ENCODE results near the gene VEPH1. TPM values are rescaled to one million over a fixed set of nuclear protein-coding genes. Genes with fewer than 3 reads are reported as not detected.

Gene VEPH1
- total RNA-seq, 2 experiments from 2014 or later = not detected

- H3K36me3 Mint-ChIP-seq = no peaks in the 10 kb centered on the region
- DNase-seq = no peak
- ATAC-seq (ENCODE audit: low read depth) = no peak
- peaks cover 5% of the 10 kb centered on the region for H3K27me3 Mint-ChIP-seq
- no peak overlapping the region for H3K4me3 Mint-ChIP-seq
- peaks cover 3% of the 10 kb centered on the region for H3K9me3 Mint-ChIP-seq
- no peaks in the 10 kb centered on the region for H3K4me1 Mint-ChIP-seq
- POLR2A ChIA-PET = no interaction called here
- H3K27ac Mint-ChIP-seq = no peak overlapping the region
These were observed 85.1 kb downstream of the VEPH1 start for GRCh38 chr3:157418104-157418503.

DNA sequence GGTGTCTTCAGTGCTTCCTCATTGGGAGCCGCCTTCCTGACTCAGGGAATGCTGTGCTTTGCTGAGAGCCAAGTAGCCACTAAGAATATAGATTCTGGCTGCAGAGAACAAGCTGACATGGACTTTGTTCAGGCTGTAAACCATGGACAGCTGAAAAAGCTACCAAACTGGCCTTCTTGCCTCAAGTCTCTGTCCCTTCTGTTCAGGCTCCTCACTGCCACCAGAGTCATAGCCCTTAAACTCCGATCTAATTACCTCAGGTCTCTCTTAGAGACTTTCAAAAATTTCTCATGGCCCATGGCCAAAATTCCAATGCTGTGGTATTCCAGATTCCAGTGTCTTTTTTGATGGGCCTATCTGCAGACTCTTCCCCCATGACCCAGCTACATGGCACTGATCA is 86.0 kb downstream of the VEPH1 start:
- no peak for ATAC-seq (ENCODE audit: low read depth)
- Mint-ChIP-seq H3K4me3 (no peak overlapping the region), H3K4me1 (no peaks in the 10 kb centered on the region), H3K27ac (no peak overlapping the region), H3K27me3 (peaks cover 5% of the 10 kb centered on the region), H3K36me3 (no peaks in the 10 kb centered on the region), H3K9me3 (peaks cover 3% of the 10 kb centered on the region)
- POLR2A ChIA-PET = no interaction called here
- no peak for DNase-seq

DNA sequence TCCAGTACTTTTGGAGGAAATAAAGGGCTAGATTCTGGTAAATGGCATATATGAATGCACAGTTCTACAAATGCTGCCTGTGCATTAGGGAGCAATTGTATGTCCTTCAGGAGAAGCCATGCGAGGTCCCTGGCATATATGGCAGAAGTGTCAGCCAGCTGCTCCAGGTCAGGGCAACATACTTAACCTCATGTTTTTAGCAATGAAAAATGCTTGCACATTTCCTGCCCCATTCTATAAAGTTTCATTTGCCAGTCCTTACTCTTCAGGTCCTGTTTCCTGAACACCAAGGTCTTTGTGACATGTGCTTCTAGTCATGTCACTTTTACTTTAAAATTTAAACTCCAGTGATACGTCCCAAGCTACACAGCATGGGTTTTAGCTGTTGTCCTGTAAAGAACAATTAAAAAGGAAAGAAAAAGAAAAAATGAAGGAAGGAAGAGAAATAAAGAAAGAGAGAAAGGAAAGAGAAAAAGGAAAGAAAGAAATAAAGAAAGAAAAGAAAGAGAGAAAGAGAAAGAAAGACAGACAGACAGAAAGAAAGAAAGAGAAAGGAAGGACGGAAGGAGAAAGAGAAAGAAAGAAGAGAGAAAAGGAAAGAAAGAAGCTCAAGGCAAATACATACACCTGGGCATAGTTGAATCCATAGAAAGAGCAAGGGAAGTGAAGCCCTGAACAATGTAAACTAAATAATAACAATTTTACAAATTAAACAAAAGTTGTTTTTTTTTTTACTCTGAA is 86.7 kb downstream of the VEPH1 start:
- no peak overlapping the region for H3K4me3 Mint-ChIP-seq
- peaks cover 3% of the 10 kb centered on the region for H3K9me3 Mint-ChIP-seq
- POLR2A ChIA-PET = no interaction called here
- H3K27me3 Mint-ChIP-seq = peaks cover 5% of the 10 kb centered on the region
- H3K36me3 Mint-ChIP-seq = no peaks in the 10 kb centered on the region
- no peak overlapping the region for H3K27ac Mint-ChIP-seq
- no peaks in the 10 kb centered on the region for H3K4me1 Mint-ChIP-seq
- DNase-seq (no peak), ATAC-seq (ENCODE audit: low read depth) (no peak)

- ATAC-seq (ENCODE audit: low read depth) = no peak
- POLR2A ChIA-PET = no interaction called here
- no peak overlapping the region for H3K4me3 Mint-ChIP-seq
- H3K27me3 Mint-ChIP-seq = peaks cover 5% of the 10 kb centered on the region
- H3K4me1 Mint-ChIP-seq = no peaks in the 10 kb centered on the region
- no peak for DNase-seq
- H3K9me3 Mint-ChIP-seq = peaks cover 3% of the 10 kb centered on the region
- no peaks in the 10 kb centered on the region for H3K36me3 Mint-ChIP-seq
- H3K27ac Mint-ChIP-seq = no peak overlapping the region
These were observed 88.4 kb downstream of the VEPH1 start for GRCh38 chr3:157414861-157415260.

GRCh38 chr3:157412323-157412855 is 90.8 kb downstream of the VEPH1 start:
- H3K27ac Mint-ChIP-seq = no peak overlapping the region
- no peak for DNase-seq
- H3K9me3 Mint-ChIP-seq = no peaks in the 10 kb centered on the region
- POLR2A ChIA-PET = no interaction called here
- no peak overlapping the region for H3K4me3 Mint-ChIP-seq
- no peaks in the 10 kb centered on the region for H3K4me1 Mint-ChIP-seq
- no peak for ATAC-seq (ENCODE audit: low read depth)
- peaks cover 5% of the 10 kb centered on the region for H3K27me3 Mint-ChIP-seq
- H3K36me3 Mint-ChIP-seq = no peaks in the 10 kb centered on the region

GRCh38 chr3:157410945-157411344 is 92.3 kb downstream of the VEPH1 start:
- DNase-seq = no peak
- POLR2A ChIA-PET = no interaction called here
- Mint-ChIP-seq H3K9me3 (no peaks in the 10 kb centered on the region), H3K27ac (no peak overlapping the region), H3K27me3 (peaks cover 5% of the 10 kb centered on the region), H3K36me3 (no peaks in the 10 kb centered on the region), H3K4me3 (no peak overlapping the region), H3K4me1 (no peaks in the 10 kb centered on the region)
- ATAC-seq (ENCODE audit: low read depth) = no peak

DNA sequence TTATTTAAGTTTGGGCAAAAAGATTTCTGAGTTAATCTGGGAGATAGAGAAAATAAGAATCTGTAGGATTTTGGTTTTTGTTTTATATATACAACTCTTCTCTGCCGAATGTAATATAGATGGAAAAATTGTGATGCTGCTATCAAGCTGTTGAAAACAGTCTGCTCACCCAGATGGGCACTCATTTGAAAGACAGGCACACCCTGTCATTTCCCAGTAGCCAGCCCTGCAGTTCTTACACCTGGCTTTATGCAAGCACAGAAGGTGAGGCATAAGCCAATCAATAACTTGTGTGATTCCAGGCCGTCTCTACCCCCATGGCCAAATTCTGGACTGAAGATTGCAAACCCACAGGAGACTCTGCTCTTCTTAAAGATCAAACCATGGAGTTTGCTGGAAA is 93.7 kb downstream of the VEPH1 start:
- Mint-ChIP-seq H3K9me3 (no peaks in the 10 kb centered on the region), H3K4me1 (no peaks in the 10 kb centered on the region), H3K36me3 (no peaks in the 10 kb centered on the region), H3K4me3 (no peak overlapping the region), H3K27ac (no peak overlapping the region), H3K27me3 (no peaks in the 10 kb centered on the region)
- POLR2A ChIA-PET = no interaction called here
- no peak for ATAC-seq (ENCODE audit: low read depth)
- DNase-seq = no peak

DNA sequence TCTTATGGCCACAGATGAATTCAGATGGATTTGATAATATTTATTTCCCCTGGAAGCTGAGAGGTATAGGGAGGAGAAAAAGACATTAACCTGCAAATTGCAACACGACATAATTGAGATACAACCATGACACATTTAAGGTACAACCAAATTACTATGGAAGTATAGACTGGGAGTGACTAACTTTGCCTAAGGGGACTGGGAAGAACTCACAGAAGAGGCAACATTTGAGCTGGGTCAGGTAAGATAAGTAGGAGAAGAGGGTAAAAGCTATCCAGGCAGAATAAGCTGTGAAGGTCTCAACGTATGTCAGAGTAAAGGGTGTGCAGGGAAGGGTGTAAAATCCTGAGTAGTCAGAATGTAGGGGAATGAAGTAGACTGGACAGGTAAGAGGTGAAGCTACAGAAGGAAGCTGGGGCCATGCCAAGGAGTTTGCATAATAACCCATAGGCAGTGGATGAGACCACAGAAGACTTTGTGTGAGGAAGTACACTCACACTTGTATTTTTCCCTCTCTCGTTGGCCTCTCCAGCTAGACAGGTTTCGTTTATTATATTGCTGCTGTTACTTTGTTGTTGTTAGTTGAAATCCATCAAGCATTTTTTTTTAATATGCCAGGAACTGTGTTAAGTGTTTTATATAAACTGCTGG is 94.6 kb downstream of the VEPH1 start:
- H3K27ac Mint-ChIP-seq = no peak overlapping the region
- no peaks in the 10 kb centered on the region for H3K9me3 Mint-ChIP-seq
- H3K4me3 Mint-ChIP-seq = no peak overlapping the region
- POLR2A ChIA-PET = no interaction called here
- H3K36me3 Mint-ChIP-seq = no peaks in the 10 kb centered on the region
- no peak for ATAC-seq (ENCODE audit: low read depth)
- H3K4me1 Mint-ChIP-seq = no peaks in the 10 kb centered on the region
- H3K27me3 Mint-ChIP-seq = no peaks in the 10 kb centered on the region
- no peak for DNase-seq

GRCh38 chr3:157407769-157408168 is 95.4 kb downstream of the VEPH1 start:
- Mint-ChIP-seq H3K4me1 (no peaks in the 10 kb centered on the region), H3K27ac (no peak overlapping the region), H3K9me3 (no peaks in the 10 kb centered on the region), H3K36me3 (no peaks in the 10 kb centered on the region), H3K4me3 (no peak overlapping the region), H3K27me3 (no peaks in the 10 kb centered on the region)
- DNase-seq = no peak
- ATAC-seq (ENCODE audit: low read depth) = no peak
- POLR2A ChIA-PET = no interaction called here

- no peaks in the 10 kb centered on the region for H3K4me1 Mint-ChIP-seq
- POLR2A ChIA-PET = no interaction called here
- no peak overlapping the region for H3K27ac Mint-ChIP-seq
- H3K27me3 Mint-ChIP-seq = no peaks in the 10 kb centered on the region
- H3K36me3 Mint-ChIP-seq = no peaks in the 10 kb centered on the region
- no peaks in the 10 kb centered on the region for H3K9me3 Mint-ChIP-seq
- no peak overlapping the region for H3K4me3 Mint-ChIP-seq
- DNase-seq (no peak), ATAC-seq (ENCODE audit: low read depth) (no peak)
These were observed 96.8 kb downstream of the VEPH1 start for GRCh38 chr3:157406394-157406793.

DNA sequence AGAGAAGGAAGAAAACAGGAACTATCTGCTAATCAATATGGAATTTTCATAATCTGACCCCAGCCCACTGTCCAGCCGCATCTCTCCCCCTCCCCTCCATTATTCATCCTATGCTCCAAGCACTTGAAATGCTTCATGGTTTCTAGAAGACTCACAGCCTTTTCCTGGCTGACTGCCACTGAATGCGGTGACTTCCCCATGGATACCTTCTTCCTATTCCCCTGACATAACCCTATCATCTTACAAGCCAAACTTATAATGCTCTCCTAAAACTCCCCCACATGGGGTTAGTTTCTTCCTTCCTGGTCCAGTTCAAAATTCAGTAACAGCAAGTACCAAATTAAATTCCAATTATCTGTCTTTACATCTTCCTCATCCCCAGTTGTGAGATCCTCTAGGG is 97.8 kb downstream of the VEPH1 start:
- H3K4me3 Mint-ChIP-seq = no peak overlapping the region
- no peak for ATAC-seq (ENCODE audit: low read depth)
- no peak for DNase-seq
- no peaks in the 10 kb centered on the region for H3K9me3 Mint-ChIP-seq
- no peaks in the 10 kb centered on the region for H3K4me1 Mint-ChIP-seq
- POLR2A ChIA-PET = no interaction called here
- peaks cover 4% of the 10 kb centered on the region for H3K27me3 Mint-ChIP-seq
- H3K36me3 Mint-ChIP-seq = no peaks in the 10 kb centered on the region
- H3K27ac Mint-ChIP-seq = no peak overlapping the region

DNA sequence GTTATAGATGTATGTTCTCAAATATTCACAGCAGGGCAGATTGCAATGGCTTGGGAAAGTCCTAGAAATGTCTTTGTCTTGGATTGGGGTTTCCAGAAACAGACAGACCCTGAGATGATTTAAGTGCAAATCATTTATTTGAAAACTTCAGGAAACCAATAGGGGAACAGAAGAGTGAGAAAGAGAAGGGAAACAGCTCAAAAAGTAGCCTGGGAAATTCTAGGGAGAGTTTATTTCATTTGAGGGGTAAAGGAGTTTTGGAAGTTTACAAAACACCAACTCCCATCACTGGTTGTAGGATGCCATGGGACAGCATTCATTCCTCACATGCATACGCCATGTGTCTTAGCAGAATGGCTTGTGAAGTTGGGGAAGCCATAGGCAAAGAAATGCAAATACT is 98.8 kb downstream of the VEPH1 start:
- H3K9me3 Mint-ChIP-seq = no peaks in the 10 kb centered on the region
- ATAC-seq (ENCODE audit: low read depth) (no peak), DNase-seq (no peak)
- H3K36me3 Mint-ChIP-seq = no peaks in the 10 kb centered on the region
- no peaks in the 10 kb centered on the region for H3K4me1 Mint-ChIP-seq
- H3K4me3 Mint-ChIP-seq = no peak overlapping the region
- peaks cover 4% of the 10 kb centered on the region for H3K27me3 Mint-ChIP-seq
- POLR2A ChIA-PET = no interaction called here
- no peak overlapping the region for H3K27ac Mint-ChIP-seq

- no peak overlapping the region for H3K27ac Mint-ChIP-seq
- H3K27me3 Mint-ChIP-seq = peaks cover 4% of the 10 kb centered on the region
- POLR2A ChIA-PET = no interaction called here
- H3K36me3 Mint-ChIP-seq = peaks cover 1% of the 10 kb centered on the region
- no peak overlapping the region for H3K4me3 Mint-ChIP-seq
- no peaks in the 10 kb centered on the region for H3K9me3 Mint-ChIP-seq
- DNase-seq = no peak
- no peaks in the 10 kb centered on the region for H3K4me1 Mint-ChIP-seq
- ATAC-seq (ENCODE audit: low read depth) = no peak
These were observed 104.6 kb downstream of the VEPH1 start for GRCh38 chr3:157398598-157398997.

GRCh38 chr3:157394411-157394810 is 108.8 kb downstream of the VEPH1 start:
- DNase-seq (no peak), ATAC-seq (ENCODE audit: low read depth) (no peak)
- H3K4me3 Mint-ChIP-seq = no peak overlapping the region
- POLR2A ChIA-PET = no interaction called here
- peaks cover 1% of the 10 kb centered on the region for H3K36me3 Mint-ChIP-seq
- peaks cover 2% of the 10 kb centered on the region for H3K9me3 Mint-ChIP-seq
- H3K27ac Mint-ChIP-seq = no peak overlapping the region
- H3K27me3 Mint-ChIP-seq = no peaks in the 10 kb centered on the region
- no peaks in the 10 kb centered on the region for H3K4me1 Mint-ChIP-seq

Measured in activated naive CD8-positive, alpha-beta T cell treated with anti-CD3 and anti-CD28 coated beads, Interleukin-2, amount 10 ng/mL, durations not matched to agents 7 days and 5 days (primary cell).